KMS-11 (cell line): ENCODE measurements around the gene ANTKMT.

ENCODE experiments used
- H2AFZ ChIP-seq: fragments of 200-600 bp; sonication (generic); 2 replicates; pipeline ENCODE4 v1.6.1; 2016; ENCODE audit warnings: antibody characterized with exemption, mixed run types, low read depth
- H3K27ac ChIP-seq: fragments of 200-600 bp; sonication (generic); 2 replicates; pipeline ENCODE4 v1.6.1; 2016; ENCODE audit warnings: mild to moderate bottlenecking, mixed run types
- H3K27me3 ChIP-seq: fragments of 200-600 bp; sonication (generic); 2 replicates; pipeline ENCODE4 v1.6.1; 2017; ENCODE audit warnings: mild to moderate bottlenecking, low read depth, mixed run types, moderate library complexity; ENCODE audit not compliant: insufficient read depth
- H3K36me3 ChIP-seq: fragments of 200-600 bp; sonication (generic); 2 replicates; pipeline ENCODE4 v1.6.1; 2017; ENCODE audit warnings: mild to moderate bottlenecking, mixed run types; ENCODE audit not compliant: insufficient read depth
- H3K4me1 ChIP-seq: fragments of 200-600 bp; sonication (generic); 2 replicates; pipeline ENCODE4 v1.6.1; 2016; ENCODE audit warnings: mild to moderate bottlenecking, low read depth, mixed run types; ENCODE audit not compliant: poor library complexity, severe bottlenecking
- H3K4me2 ChIP-seq: fragments of 200-600 bp; sonication (generic); 2 replicates; pipeline ENCODE4 v1.7.0; 2016; ENCODE audit warnings: mild to moderate bottlenecking, mixed run types
- H3K4me3 ChIP-seq: fragments of 200-600 bp; sonication (generic); IDR thresholded peaks from 2 replicates; pipeline ENCODE4 v1.6.1; 2017; ENCODE audit warnings: low read depth, low read length, mixed read lengths; ENCODE audit not compliant: insufficient read depth
- H3K79me2 ChIP-seq: fragments of 200-600 bp; sonication (generic); 2 replicates; pipeline ENCODE4 v1.6.1; 2016; ENCODE audit warnings: low read depth, mixed run types; ENCODE audit not compliant: insufficient read depth
- H3K9ac ChIP-seq: fragments of 200-600 bp; sonication (generic); 2 replicates; pipeline ENCODE4 v1.6.1; 2016; ENCODE audit warnings: mild to moderate bottlenecking, mixed run types
- H4K20me1 ChIP-seq: fragments of 200-600 bp; sonication (generic); 2 replicates; pipeline ENCODE4 v1.6.1; 2016; ENCODE audit warnings: mild to moderate bottlenecking, mixed run types; ENCODE audit not compliant: insufficient read depth
- CTCF ChIP-seq: fragments of 200-600 bp; sonication (generic); conservative IDR thresholded peaks from 2 replicates; pipeline ENCODE4 v1.6.1; 2017; ENCODE audit warnings: low read depth, mild to moderate bottlenecking, antibody characterized with exemption, low read length, moderate library complexity, mixed read lengths

ANTKMT gene

GRCh38 chr16:676565-676902, 44.4 kb upstream of the ANTKMT start:
- no peaks in the 10 kb centered on the region for H4K20me1 ChIP-seq
- H3K27ac ChIP-seq = no peak overlapping the region
- TF ChIP-seq CTCF = no peak
- peaks cover 3% of the 10 kb centered on the region; the same call in 1 of the 2 replicates for H3K36me3 ChIP-seq
- no peaks in the 10 kb centered on the region for H3K4me1 ChIP-seq
- no peak overlapping the region for H3K4me3 ChIP-seq
- H3K9ac ChIP-seq = no peak overlapping the region
- no peak overlapping the region for H2AFZ ChIP-seq
- H3K4me2 ChIP-seq = no peak overlapping the region
- H3K79me2 ChIP-seq = peaks cover 11% of the 10 kb centered on the region
- H3K27me3 ChIP-seq = no peaks in the 10 kb centered on the region

- Histone ChIP-seq H2AFZ (no peak overlapping the region), H3K4me2 (no peak overlapping the region), H3K27ac (no peak overlapping the region), H3K79me2 (peaks cover 14% of the 10 kb centered on the region), H3K4me1 (no peaks in the 10 kb centered on the region), H3K27me3 (no peaks in the 10 kb centered on the region), H4K20me1 (no peaks in the 10 kb centered on the region), H3K4me3 (no peak overlapping the region), H3K9ac (no peak overlapping the region), H3K36me3 (peaks cover 3% of the 10 kb centered on the region; the same call in 1 of the 2 replicates)
- TF ChIP-seq CTCF = no peak
Observed at GRCh38 chr16:676913-677312, 44.0 kb upstream of the ANTKMT start.

- H4K20me1 ChIP-seq = no peaks in the 10 kb centered on the region
- no peaks in the 10 kb centered on the region for H3K27me3 ChIP-seq
- no peak overlapping the region for H3K9ac ChIP-seq
- H3K79me2 ChIP-seq = peaks cover 18% of the 10 kb centered on the region
- no peak overlapping the region for H2AFZ ChIP-seq
- H3K4me2 ChIP-seq = no peak overlapping the region
- H3K27ac ChIP-seq = no peak overlapping the region
- no peak overlapping the region for H3K4me3 ChIP-seq
- TF ChIP-seq CTCF = no peak
- no peaks in the 10 kb centered on the region for H3K4me1 ChIP-seq
- peaks cover 3% of the 10 kb centered on the region; the same call in 1 of the 2 replicates for H3K36me3 ChIP-seq
Observed at GRCh38 chr16:677316-678190, 43.4 kb upstream of the ANTKMT start.

- H4K20me1 ChIP-seq = no peaks in the 10 kb centered on the region
- H3K27me3 ChIP-seq = no peaks in the 10 kb centered on the region
- H3K36me3 ChIP-seq = no peaks in the 10 kb centered on the region; the same call in 1 of the 2 replicates
- no peak overlapping the region for H3K9ac ChIP-seq
- no peak overlapping the region for H3K4me3 ChIP-seq
- no peak overlapping the region for H3K27ac ChIP-seq
- H2AFZ ChIP-seq = no peak overlapping the region
- TF ChIP-seq CTCF = no peak
- H3K4me1 ChIP-seq = no peaks in the 10 kb centered on the region
- no peak overlapping the region for H3K4me2 ChIP-seq
- H3K79me2 ChIP-seq = peaks cover 18% of the 10 kb centered on the region
Observed at GRCh38 chr16:678209-678857, 42.6 kb upstream of the ANTKMT start.
